Fibroblast of skin of abdomen (primary cell): ENCODE data around the gene ECHDC1.
A peak's percentile ranks its signal among the peaks of the same experiment; 100 is the strongest.

Source experiments
- DNase-seq: peaks from one replicate; pipeline ENCODE4 v3.0.0-alpha.2; 2013

Gene ECHDC1

DNA sequence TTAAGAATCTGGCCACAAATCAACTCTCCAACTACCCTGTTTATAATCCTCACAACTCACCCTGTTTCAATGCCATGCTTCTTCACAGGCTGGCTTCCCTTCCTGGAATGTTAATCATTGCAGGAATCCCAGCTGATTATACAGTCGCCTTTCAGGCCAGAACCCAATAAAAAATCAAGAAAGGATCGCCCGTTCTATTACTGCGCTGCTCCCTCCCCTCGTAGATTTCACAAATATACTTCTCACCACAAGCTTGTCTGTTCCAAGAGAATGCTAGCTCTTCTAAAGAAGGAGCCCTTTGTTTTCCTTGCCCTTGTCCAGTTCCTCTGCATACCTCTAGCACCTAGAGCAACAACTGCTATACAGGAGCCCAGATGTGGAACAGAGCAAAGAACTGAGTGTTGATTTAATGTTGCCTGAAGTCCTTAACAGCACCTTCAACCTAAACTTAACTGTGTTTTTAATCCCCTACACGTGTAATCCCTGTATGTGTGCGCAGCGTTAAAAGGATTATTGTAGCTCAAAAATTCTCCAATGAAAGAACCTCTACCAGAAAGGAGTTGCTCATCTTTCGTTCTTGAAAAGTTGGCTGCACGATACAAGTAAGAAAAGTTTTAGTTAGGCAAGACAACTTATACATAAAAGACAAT, 988 bp downstream of the ECHDC1 start:
- DNase-seq = peak; percentile 56

DNA sequence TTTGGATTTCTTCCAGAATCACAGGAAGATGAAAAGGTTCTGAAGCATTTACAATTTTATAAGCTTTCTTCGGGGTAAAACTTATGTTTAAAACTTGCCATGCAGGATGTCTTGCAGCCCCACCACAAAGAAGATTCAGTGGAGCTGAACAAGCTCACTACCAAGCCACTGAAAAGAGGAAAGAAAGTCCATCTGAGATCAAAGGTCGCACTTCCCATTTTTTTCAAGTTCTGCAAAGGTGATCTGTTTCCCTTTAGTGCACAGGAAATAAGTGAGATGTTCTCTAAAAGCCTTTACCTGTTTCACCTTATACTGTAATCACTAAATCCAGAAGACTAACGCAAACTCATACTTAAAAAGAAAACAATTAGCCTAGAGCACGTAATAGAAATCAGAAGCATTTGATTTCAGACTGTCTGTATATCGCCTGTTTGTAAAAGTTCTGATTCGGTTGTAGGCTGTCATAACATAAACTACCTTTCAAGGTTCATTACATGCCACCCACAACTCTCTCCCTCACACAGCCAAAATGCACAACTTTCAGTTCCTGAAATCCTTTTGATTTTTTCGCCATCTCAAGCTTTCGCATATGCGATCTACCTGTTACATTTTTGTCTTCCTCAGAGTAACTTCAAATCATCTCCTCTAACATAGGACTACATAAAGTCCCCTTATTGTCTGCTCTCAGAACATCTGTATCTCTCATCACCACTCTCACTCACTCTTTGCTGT, 1.8 kb downstream of the ECHDC1 start:
- DNase-seq = no peak

DNA sequence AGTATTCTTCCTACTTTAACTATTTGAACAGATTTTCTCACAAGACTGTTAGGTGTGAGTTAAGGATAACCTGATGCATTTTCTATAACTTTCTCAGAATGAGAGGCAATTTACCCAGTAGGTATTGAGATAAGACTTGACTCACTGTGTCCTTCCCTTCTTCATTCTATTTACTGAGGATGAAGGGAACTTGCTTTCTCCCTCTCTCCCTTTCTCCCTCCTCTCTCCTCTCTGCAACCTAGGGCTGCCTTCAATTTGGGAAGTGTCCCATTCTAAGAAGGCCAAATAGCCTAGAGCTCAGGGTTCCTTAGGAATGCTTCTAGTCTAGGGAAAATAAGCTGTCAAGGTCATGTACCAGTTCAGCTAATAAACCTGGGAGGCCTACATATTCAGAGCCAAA, 3.2 kb downstream of the ECHDC1 start:
- DNase-seq = no peak

- DNase-seq = no peak
These were observed 4.5 kb downstream of the ECHDC1 start for GRCh38 chr6:127338936-127339335.

GRCh38 chr6:127332383-127332961, 10.9 kb downstream of the ECHDC1 start:
- DNase-seq = no peak

DNA sequence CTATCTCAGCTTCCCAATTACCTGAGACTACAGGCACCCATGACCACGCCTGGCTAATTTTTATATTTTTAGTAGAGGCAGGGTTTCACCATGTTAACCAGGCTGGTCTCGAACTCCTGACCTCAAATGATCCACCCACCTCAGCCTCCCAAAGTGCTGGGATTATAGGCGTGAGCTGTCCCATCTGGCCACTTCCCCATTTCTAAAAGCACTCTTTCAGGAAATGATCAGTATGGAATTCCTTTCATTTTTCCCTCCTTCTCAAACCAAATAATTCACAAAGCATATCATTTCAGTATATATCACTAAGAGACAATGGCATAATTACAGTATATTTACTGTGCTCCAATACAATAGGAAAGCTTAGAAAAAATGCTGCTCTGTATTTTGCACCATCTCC, 12.2 kb downstream of the ECHDC1 start:
- DNase-seq = peak; percentile 34

GRCh38 chr6:127328043-127328609, 15.3 kb downstream of the ECHDC1 start:
- peak; percentile 71 for DNase-seq

DNA sequence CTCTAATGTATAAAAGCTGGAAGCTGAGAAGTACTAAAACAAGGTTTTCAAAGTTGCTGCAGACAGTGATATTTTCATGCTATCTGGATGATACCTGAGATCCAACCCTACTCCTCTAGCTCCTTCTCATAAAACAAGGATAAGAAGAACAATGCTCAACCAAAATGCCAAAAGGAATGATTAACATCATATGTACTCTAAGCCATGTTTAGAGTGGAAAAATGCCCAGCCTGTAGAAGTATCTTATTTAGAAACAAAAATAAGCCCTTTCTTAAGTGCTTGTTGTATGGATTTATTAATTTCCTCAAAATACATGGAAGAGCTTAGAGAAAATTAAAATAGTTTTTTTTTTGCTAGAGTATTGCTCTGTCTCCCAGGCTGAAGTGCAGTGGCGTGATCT, 23.7 kb downstream of the ECHDC1 start:
- no peak for DNase-seq

DNA sequence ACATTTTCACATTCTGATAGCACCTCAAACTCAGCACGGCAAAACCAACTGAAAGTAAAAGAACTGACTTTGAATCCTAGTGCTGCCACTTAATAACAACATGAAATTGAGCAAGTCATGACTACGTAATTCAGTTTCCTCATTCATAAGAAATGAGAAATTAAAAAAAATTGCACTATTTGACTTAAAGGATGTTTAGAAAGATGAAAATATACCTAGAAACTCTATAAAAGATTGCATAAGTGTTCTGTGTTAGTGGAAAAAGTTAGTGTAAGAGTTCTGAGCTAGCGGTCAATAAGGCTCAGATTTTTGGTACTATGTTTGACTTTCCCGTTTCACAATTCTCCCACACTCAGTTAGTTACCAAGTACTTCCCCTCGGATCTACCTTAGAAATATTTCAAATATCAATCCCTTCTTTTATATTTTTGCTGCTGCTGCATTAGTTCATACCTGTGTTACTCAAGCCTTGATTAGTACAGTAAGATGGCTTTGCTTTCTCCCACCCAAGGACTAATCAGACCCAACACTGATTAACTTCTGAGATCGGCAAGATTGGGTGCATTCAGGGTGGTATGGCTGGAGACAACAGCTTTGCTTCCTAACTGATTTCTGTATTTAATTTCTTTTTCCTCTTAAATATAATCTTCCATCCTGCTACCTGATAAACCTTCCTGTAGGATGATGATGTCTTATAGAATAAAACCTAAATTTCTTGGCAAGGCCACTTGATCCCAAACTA, 25.9 kb downstream of the ECHDC1 start:
- no peak for DNase-seq

- no peak for DNase-seq
These were observed 37.7 kb downstream of the ECHDC1 start for GRCh38 chr6:127305741-127306140.

GRCh38 chr6:127303917-127304316, 39.5 kb downstream of the ECHDC1 start:
- DNase-seq = no peak

DNA sequence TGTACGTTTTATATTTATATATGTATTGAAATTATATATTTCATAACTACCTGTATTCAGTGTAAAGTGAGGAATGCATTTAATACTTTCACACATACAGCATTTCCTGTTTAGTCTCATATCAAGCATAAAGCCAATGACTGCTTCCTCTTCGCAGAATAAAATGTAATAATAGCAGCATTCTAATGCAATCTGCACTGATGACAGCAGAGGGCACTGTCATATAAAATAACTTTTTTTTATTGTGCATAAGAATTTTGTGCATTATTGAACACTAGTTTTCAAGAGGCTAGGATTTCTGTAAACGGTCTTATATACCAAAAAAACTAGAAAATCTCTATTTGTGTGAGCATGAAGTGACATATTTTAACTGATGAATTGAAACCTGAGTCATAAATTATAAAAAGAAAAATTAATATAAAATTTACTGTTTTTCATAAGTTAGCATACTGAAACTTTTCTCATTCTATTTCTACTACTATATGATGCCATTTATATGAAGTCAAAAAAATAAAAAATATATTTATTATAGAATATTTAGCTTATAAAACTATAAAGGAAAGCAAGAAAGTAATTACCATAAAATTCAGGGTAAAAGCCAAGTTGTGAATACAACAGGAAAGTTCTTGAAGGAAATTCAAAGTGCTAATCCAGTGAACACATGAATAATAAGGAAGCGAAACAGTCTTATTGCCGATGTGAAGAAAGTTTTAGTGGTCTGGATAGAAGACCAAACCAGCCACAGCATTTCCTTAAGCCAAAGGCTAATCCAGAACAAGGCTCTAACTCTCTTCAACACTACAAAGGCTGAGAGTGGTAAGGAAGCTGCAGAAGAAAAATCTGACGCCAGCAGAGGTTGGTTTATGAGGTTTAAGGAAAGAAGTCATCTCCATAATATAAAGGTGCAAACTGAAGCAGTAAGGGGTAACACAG, 40.4 kb downstream of the ECHDC1 start:
- peak; percentile 43 for DNase-seq

DNA sequence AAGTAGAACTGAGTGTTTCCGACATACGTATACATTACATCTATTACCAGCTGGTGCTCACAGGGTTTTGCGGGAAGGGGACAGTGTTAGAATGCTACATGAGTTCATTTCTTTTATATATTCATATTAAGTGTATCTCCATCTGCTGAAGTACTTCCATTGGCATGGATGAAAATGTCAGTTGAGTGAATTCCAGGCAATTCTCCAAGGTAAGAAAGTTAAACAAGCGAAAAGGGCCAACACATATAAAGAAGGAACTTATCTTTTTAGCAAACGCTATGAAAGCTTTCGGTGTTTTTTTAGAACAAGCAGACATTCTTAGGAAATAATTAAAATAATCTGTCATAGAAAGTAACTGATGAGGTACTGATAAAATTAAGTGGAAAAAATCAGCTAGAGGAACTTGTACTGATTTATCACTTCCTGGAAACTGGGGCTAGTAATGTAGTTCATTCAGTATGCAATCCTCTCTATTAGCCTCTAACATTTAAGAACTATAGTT, 42.2 kb downstream of the ECHDC1 start:
- peak; percentile 40 for DNase-seq

DNA sequence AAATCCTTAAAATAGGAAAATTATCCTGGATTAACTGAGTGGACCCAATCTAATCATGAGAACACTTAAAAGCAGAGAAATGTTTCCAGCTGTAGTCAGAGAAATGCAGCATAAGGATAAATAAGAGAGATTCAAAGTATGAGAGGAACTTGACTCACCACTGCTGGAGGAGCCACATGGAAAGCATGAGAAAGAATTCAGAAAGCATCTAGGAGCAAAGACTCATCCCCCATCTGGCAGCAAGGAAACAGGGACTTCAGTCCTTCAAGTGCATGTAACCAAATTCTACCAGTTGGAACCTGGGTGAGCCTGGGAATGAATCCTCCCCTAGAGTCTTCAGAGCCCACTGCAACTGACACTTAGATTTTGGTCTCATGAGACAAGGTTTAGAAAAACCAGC, 43.0 kb downstream of the ECHDC1 start:
- peak; percentile 90 for DNase-seq

- no peak for DNase-seq
These were observed 43.7 kb downstream of the ECHDC1 start for GRCh38 chr6:127299522-127300240.

DNA sequence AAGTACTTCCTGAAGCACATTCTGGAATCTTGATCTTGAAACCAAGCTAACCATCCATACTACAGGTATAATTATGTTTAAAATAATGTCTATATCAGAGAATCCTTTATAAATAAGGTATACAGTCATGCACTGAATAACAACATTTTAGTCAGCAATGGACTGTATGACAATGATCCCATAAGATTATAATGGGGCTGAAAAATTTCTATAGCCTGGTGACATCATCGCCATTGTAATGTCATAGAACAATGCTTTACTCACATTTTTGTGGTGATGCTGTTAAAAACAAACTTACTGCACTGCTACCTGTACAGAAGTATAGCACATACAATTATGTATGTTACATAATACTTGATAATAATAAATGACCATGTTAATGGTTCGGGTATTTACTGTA, 44.9 kb downstream of the ECHDC1 start:
- DNase-seq = no peak

- DNase-seq = no peak
These were observed 45.8 kb downstream of the ECHDC1 start for GRCh38 chr6:127297502-127298070.

DNA sequence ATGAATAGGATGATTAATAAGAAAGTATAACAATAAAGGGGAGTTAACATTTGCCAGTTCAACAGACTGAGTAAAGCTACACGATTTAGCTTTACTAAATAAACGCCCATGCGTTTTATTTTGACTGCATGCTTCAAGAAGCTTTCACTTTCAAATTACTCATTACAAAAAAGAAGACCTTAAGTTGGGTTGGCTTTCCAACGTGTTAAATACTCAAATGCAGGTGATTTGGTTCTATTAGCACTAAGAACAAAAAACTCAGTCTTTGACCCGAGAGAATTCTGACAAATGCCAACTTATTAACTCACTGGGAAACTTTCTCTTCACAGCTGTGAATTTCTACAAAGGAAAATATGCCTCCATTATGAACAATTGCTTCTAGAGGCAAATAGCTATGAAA, 51.9 kb downstream of the ECHDC1 start:
- DNase-seq = no peak

DNA sequence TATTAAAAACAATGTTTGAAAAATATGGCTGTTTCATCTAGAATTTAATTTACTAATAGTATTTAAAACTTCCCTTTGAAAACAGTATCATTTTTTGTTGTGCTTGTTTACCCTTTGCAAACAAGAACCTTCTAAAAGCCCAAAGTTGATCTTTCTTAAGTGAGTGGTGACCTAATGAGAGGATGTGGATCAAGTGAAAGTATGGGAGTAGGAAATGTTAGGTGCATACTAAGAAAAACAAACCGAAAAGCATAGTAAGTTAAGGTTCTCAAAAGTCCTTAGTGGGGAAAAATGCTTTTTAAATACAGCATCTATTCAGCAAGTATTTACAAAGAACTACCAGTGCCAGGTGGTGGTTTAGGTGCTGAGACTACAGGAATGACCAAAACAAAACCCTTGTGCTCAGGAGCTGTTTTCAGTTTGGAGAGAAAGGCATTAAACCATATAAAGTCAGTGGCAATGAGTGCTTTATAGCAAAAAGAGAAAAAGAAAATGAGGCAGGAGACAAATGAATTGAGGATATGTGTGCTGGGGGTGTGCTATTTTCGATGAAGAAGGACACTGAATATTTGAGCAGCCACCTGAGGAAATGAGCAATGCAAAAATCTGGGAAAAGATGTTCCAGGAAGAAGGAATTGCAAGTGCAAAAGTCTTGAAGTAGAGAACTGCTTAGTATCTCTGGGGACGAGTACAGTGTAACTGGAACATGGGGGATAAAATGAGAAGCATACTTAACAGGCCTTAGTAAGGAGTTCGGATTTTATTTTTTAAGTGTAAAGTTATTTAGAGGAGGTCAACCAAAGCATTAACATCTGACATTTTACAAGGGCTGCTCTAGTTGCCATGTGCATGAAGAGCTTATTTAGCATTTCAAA, 52.8 kb downstream of the ECHDC1 start:
- DNase-seq = no peak

DNA sequence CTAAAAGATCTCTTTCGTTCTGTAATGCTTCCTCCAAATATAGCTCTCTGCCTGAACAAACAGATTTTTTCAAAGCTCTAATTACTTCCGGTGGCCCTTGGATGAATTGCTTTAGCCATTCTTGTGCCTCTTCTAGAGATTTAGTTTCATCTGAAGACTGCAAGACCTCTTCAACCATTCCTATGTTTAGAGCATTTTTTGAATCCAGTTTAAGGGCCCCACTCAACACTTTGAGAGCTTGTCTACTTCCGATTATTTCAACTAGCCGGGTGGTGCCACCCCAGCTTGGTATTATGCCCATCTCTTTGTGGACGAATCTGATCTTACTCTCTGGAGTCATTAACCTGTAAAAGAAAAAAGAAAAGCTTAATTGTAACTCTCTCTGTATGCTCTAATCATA, 53.5 kb downstream of the ECHDC1 start:
- no peak for DNase-seq
